NCI-H2171 treated with DMSO at 0.1 percent for 48 hours (cell line): ENCODE results near the gene RAB11FIP5.

ENCODE experiments used
- DNase-seq: peaks from one replicate; lab custom pipeline; 2025; lab: John Stamatoyannopoulos, UW

The RAB11FIP5 gene

GRCh38 chr2:73032702-73033097 lies 80.0 kb downstream of the RAB11FIP5 start:
- no peak for DNase-seq

DNA sequence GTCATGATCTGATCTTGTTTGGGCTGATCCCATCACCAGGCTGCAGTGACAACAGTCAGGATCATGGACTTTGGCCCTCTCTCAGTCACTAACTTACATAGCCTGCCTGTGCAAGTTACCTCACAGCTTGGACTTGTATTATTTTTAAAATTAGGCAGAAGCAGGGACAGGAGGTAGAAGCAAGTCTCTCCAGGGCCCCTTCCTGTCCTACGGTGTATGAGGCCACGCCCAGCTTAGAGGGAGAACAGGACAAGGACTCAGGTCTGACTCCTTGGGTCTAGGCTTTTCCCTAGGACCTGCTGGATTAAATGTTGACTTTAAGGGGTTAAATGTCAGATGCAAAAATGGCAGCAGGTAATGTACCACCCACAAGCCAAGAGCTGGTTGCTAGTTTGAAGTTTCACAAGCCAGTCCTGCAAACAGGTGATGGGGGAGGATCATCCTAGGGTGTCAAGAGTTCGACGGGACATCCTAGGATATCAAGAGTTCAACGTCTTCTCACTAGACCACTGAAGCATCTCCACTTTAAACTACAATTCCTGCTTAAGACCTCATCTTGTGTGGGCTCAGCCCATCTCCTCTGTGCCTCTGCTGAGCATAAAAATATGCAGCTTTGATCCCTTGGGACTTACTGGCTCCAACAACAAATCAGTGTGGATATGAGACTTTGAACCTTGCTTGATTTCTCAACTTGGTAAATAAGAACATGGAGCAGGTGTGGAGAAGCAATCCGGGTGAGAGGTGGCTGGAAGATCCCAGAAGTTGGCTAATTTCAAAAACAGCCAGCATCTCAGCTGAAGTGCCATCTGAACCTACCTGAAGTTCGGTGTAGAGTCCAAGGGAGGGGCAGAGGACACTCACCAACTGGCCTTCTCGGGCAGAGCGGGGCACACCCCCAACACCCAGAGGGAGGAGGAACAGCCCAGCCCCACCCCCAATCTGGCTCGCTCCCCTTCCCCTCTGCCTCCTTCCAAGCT lies 80.7 kb downstream of the RAB11FIP5 start:
- DNase-seq, result no peak

- DNase-seq, result no peak
These were observed 81.6 kb downstream of the RAB11FIP5 start for GRCh38 chr2:73031095-73031678.

DNA sequence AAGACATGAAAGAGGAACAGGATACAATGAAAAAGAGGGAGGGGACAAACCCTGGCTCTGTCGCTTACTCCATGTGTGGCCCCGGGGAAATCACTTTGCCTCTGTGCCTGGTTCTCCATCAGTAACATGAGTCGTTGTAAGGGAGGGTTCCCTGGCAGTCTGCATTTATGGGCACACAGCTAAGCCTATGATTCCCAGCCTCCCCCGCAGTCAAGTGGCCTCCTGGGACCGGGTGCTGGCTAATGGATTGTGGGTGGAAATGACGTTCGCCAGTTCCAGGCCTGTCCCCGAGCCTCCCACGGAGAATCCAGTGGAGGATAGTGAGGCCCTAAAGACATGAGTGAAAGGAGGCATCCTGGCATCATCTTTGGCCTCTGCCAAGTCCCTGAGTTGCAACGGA lies 83.9 kb downstream of the RAB11FIP5 start:
- DNase-seq, result peak; percentile 81

GRCh38 chr2:73027340-73027739 lies 85.4 kb downstream of the RAB11FIP5 start:
- no peak for DNase-seq

DNA sequence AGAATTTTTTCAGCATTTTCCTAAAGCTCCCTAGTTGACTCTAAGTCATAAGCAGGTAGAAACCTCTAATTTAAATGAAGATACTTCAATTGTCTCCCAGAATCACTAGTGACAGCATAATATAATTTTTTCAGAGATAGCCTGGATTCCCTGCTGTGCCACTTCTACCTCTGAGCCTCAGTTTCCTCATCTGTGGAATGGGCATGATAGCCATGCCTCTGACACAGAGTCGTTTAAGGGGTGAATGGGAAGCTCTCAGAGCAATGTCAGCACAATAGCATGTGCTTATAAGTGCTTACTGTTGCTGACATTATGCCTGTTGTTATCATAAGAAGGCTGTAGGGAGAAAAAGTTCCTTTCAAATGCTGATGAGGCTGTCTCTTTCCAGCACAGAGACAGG lies 89.3 kb downstream of the RAB11FIP5 start:
- DNase-seq, result no peak
